ENCODE results near the gene ZYG11B.

ZYG11B gene

DNA sequence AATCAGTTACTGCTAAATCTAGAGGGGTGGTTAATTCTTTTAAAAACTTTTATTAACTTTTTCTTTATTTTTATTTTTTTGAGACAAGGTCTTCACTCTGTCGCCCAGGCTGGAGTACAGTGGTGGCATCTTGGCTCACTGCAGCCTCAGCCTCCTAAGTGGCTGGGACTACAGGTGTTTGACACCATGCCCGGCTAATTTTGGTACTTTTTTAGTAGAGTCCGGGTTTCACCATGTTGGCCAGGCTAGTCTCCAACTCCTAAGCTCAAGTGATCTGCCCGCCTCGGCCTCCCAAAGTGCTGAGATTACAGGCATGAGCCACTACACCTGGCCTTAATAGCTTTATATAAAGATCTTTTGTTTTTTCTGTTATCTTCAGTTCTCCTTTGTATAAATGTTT lies 11.9 kb downstream of the ZYG11B start:
- H3K4me3 ChIP-seq (ENCODE audit: low read depth, low read length): no peak overlapping the region
- TF ChIP-seq POLR2A (IDR thresholded peaks at IDR 0.05; ENCODE audit: extremely low read depth, insufficient read length): no peak
- TF ChIP-seq CTCF (IDR thresholded peaks at IDR 0.05; ENCODE audit: low read depth, low read length): no peak
- TF ChIP-seq, protein P1, sequence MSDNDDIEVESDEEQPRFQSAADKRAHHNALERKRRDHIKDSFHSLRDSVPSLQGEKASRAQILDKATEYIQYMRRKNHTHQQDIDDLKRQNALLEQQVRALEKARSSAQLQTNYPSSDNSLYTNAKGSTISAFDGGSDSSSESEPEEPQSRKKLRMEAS (IDR thresholded peaks at IDR 0.05; ENCODE audit: low read depth, low read length): no peak
- no peak for TF ChIP-seq MYC (IDR thresholded peaks at IDR 0.05; ENCODE audit: low read depth, low read length)

DNA sequence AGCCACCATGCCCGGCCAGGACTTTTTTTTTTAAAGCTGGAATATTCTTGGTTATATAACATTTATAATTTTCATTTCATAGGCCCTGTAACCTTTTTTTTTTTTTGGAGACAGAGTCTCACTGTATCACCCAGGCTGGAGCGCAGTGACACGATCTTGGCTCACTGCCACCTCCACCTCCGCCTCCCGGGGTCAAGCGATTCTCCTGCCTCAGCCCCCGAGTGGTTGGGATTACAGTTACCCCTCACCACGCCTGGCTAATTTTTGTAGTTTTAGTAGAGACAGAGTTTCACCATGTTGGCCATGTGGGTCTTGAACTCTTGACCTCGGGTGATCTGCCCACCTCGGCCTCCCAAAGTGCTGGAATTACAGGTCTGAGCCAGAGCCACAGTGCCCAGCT lies 12.6 kb downstream of the ZYG11B start:
- no peak for DNase-seq (ENCODE audit: low read depth)
- H3K4me3 ChIP-seq (ENCODE audit: low read depth, low read length): no peak overlapping the region
- TF ChIP-seq MYC (IDR thresholded peaks at IDR 0.05; ENCODE audit: low read depth, low read length) (no peak), CTCF (IDR thresholded peaks at IDR 0.05; ENCODE audit: low read depth, low read length) (no peak), POLR2A (IDR thresholded peaks at IDR 0.05; ENCODE audit: extremely low read depth, insufficient read length) (no peak)
- TF ChIP-seq, protein P1 (IDR thresholded peaks at IDR 0.05; ENCODE audit: low read depth, low read length): no peak

More for the DNA sequence above, 11.9 kb downstream of the ZYG11B start:
- no peak for DNase-seq (ENCODE audit: low read depth)

- DNase-seq (ENCODE audit: low read depth): no peak
- no peak overlapping the region for H3K4me3 ChIP-seq (ENCODE audit: low read depth, low read length)
- TF ChIP-seq, protein P1 (IDR thresholded peaks at IDR 0.05; ENCODE audit: low read depth, low read length): no peak
- TF ChIP-seq CTCF (IDR thresholded peaks at IDR 0.05; ENCODE audit: low read depth, low read length) (no peak), POLR2A (IDR thresholded peaks at IDR 0.05; ENCODE audit: extremely low read depth, insufficient read length) (no peak), MYC (IDR thresholded peaks at IDR 0.05; ENCODE audit: low read depth, low read length) (no peak)
These were observed 13.6 kb downstream of the ZYG11B start for GRCh38 chr1:52739699-52740467.

GRCh38 chr1:52741259-52741658 lies 15.0 kb downstream of the ZYG11B start:
- no peak for DNase-seq (ENCODE audit: low read depth)
- no peak overlapping the region for H3K4me3 ChIP-seq (ENCODE audit: low read depth, low read length)
- TF ChIP-seq CTCF (IDR thresholded peaks at IDR 0.05; ENCODE audit: low read depth, low read length): no peak
- TF ChIP-seq, protein P1 (IDR thresholded peaks at IDR 0.05; ENCODE audit: low read depth, low read length): no peak
- TF ChIP-seq POLR2A (IDR thresholded peaks at IDR 0.05; ENCODE audit: extremely low read depth, insufficient read length): no peak
- no peak for TF ChIP-seq MYC (IDR thresholded peaks at IDR 0.05; ENCODE audit: low read depth, low read length)

DNA sequence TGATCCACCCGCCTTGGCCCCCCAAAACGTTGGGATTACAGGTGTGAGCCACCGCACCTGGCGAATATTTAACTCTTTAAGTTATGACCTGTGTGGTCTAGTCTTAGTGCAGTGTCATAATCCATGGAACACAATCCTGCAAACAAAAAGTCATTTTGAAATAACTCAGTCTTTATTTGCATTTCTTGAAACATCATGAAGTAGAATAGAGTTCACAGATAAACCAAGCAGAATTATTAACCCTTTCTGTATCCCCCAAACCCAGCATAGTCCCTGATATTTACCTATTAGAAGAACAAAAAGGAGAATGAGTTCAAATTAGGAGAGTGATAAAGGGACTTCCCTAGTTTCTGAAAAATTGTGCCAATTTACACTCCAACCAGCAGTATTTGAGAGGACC lies 19.9 kb downstream of the ZYG11B start:
- TF ChIP-seq POLR2A (IDR thresholded peaks at IDR 0.05; ENCODE audit: extremely low read depth, insufficient read length): no peak
- TF ChIP-seq, protein P1 (IDR thresholded peaks at IDR 0.05; ENCODE audit: low read depth, low read length): no peak
- no peak for TF ChIP-seq MYC (IDR thresholded peaks at IDR 0.05; ENCODE audit: low read depth, low read length)
- no peak for TF ChIP-seq CTCF (IDR thresholded peaks at IDR 0.05; ENCODE audit: low read depth, low read length)
- H3K4me3 ChIP-seq (ENCODE audit: low read depth, low read length): no peak overlapping the region
- no peak for DNase-seq (ENCODE audit: low read depth)
